ENCODE data around the gene FAM50A. TPM values are rescaled to one million over a fixed set of nuclear protein-coding genes. Genes with fewer than 3 reads are reported as not detected.

FAM50A gene
- total RNA-seq, 2 experiments from 2014 or later: 30.8 to 55.1 TPM

DNA sequence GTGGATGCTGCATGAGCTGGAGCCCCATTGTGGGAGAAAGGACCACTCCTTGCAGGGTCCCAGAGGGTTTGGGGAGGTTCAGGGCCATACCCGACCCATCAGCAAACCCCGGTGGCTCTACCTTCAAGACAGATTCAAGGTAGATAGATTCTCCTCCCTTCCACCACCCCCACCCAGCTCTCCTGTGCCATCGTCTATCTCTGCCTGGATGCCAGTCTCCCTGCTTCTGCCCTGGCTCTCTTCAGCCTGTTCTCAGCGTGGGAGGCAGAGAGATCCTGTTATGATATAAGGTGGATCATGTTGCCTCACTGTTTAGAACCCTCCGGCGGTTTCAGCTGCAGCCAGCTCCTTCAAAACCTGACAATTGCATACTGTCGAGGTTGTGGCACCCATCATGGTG lies 29.7 kb downstream of the FAM50A start:
- DNase-seq (ENCODE audit: low spot score): no peak
- Histone ChIP-seq H3K4me1 (ENCODE audit: insufficient read depth, low read length, poor library complexity, severe bottlenecking) (peaks cover 10% of the 10 kb centered on the region), H4K20me1 (ENCODE audit: insufficient read depth, low read length) (no peaks in the 10 kb centered on the region), H3K36me3 (ENCODE audit: insufficient read depth, low read length) (no peaks in the 10 kb centered on the region), H3K9me3 (ENCODE audit: low read length) (no peaks in the 10 kb centered on the region), H3K27ac (ENCODE audit: low read depth, low read length, poor library complexity, severe bottlenecking) (no peak overlapping the region), H2AFZ (ENCODE audit: low read length) (no peak overlapping the region), H3K4me2 (ENCODE audit: low read length) (no peak overlapping the region), H3K79me2 (ENCODE audit: insufficient read depth, low read depth, low read length) (no peaks in the 10 kb centered on the region), H3K4me3 (ENCODE audit: low read depth, low read length, poor library complexity, severe bottlenecking) (no peak overlapping the region), H3K9me2 (ENCODE audit: insufficient read depth, low read length) (no peaks in the 10 kb centered on the region)
- TF ChIP-seq, protein P1, sequence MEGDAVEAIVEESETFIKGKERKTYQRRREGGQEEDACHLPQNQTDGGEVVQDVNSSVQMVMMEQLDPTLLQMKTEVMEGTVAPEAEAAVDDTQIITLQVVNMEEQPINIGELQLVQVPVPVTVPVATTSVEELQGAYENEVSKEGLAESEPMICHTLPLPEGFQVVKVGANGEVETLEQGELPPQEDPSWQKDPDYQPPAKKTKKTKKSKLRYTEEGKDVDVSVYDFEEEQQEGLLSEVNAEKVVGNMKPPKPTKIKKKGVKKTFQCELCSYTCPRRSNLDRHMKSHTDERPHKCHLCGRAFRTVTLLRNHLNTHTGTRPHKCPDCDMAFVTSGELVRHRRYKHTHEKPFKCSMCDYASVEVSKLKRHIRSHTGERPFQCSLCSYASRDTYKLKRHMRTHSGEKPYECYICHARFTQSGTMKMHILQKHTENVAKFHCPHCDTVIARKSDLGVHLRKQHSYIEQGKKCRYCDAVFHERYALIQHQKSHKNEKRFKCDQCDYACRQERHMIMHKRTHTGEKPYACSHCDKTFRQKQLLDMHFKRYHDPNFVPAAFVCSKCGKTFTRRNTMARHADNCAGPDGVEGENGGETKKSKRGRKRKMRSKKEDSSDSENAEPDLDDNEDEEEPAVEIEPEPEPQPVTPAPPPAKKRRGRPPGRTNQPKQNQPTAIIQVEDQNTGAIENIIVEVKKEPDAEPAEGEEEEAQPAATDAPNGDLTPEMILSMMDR (conservative IDR thresholded peaks at IDR 0.05; ENCODE audit: low read length): no peak
- no peak for TF ChIP-seq EZH2phosphoT487 (IDR thresholded peaks at IDR 0.05; ENCODE audit: borderline replicate concordance, low read depth, low read length)
- ChIA-PET CTCF (ENCODE audit: unreplicated experiment) (no interaction called here), POLR2A (interaction anchor here (0.6 kb wide), 1 partner anchor 50 kb away, joined by 5 read pairs; no protein-coding TSS in a partner anchor)
- intact Hi-C loops (cut with micrococcal nuclease; ENCODE audit: unreplicated experiment): no loop called here
- BruUV-seq (replicated peaks): no TSS peak

DNA sequence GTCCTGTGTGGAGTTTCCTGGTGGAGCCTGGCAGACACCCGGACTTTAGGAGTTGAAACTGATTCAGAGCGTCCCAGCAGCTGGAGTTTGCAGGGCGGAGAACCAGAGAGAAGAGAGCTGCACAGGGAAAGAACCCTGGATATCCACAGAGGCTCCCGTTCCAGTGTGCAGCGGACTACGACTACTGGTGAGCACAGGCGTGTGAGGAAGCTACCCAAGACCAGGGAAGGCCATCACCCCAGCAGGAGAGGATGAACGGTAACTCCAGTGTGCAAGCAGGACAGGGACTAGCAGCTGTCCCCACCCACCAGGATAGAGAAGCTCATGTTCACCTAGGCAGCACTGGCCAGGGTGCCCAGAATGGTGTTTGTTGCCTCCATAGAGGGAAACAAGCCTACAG lies 32.9 kb downstream of the FAM50A start:
- H3K79me2 ChIP-seq (ENCODE audit: insufficient read depth, low read depth, low read length): no peaks in the 10 kb centered on the region
- intact Hi-C loops (cut with micrococcal nuclease; ENCODE audit: unreplicated experiment): loop anchor here (5.0 kb wide), 1 partner anchor 40 kb away; the partner anchor contains the start of gene FAM3A
- H3K4me2 ChIP-seq (ENCODE audit: low read length): no peak overlapping the region
- H3K4me3 ChIP-seq (ENCODE audit: low read depth, low read length, poor library complexity, severe bottlenecking): no peak overlapping the region
- H3K9me2 ChIP-seq (ENCODE audit: insufficient read depth, low read length): no peaks in the 10 kb centered on the region
- no peaks in the 10 kb centered on the region for H3K9me3 ChIP-seq (ENCODE audit: low read length)
- CTCF ChIA-PET (ENCODE audit: unreplicated experiment): no interaction called here
- no peaks in the 10 kb centered on the region for H4K20me1 ChIP-seq (ENCODE audit: insufficient read depth, low read length)
- H3K36me3 ChIP-seq (ENCODE audit: insufficient read depth, low read length): no peaks in the 10 kb centered on the region
- POLR2A ChIA-PET: interaction anchor here (0.6 to 1.7 kb wide), 4 partner anchors 10 to 47 kb away, joined by 3 to 4 read pairs (median 4); partner anchors contain the start of genes SLC10A3 and UBL4A
- no peak for TF ChIP-seq EZH2phosphoT487 (IDR thresholded peaks at IDR 0.05; ENCODE audit: borderline replicate concordance, low read depth, low read length)
- TF ChIP-seq, protein P1 (conservative IDR thresholded peaks at IDR 0.05; ENCODE audit: low read length): no peak
- no peak for DNase-seq (ENCODE audit: low spot score)
- no TSS peak for BruUV-seq (replicated peaks)
- H2AFZ ChIP-seq (ENCODE audit: low read length): no peak overlapping the region
- H3K27ac ChIP-seq (ENCODE audit: low read depth, low read length, poor library complexity, severe bottlenecking): no peak overlapping the region
- peaks cover 37% of the 10 kb centered on the region for H3K4me1 ChIP-seq (ENCODE audit: insufficient read depth, low read length, poor library complexity, severe bottlenecking)

DNA sequence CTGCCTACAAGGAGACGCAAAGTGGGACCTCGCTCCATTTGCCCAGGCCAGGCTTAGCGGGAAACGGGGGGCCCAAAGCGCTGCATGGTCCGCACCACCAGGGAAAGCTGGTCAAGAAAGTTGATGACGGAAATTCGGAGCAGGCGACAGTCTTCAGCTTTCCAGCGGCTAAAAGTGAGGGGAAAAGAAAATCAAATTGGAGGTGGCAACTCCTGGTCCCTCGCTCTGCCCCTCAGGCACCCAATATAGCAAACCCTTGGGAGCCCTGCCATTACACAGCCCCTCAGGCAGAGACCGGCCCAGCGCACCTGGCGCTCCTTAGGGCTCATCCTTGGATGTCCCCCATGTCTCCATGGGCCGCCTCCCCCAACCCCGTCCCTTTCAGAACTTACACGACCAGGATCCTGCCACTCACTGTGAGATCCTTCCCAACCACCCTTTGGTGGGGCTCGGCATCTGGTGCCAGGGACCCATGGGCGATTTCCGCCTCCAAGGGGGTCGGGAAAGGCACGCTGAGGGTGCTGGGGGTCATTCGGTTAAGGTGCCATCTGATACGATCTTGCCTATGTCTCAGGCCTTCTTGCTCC lies 34.0 kb downstream of the FAM50A start:
- no peak for DNase-seq (ENCODE audit: low spot score)
- CTCF ChIA-PET (ENCODE audit: unreplicated experiment): interaction anchor here (0.9 kb wide), 1 partner anchor 18 kb away, joined by 3 read pairs; no protein-coding TSS in a partner anchor
- BruUV-seq (replicated peaks): no TSS peak
- H2AFZ ChIP-seq (ENCODE audit: low read length): no peak overlapping the region; the same call in 1 of the 2 replicates
- H3K79me2 ChIP-seq (ENCODE audit: insufficient read depth, low read depth, low read length): no peaks in the 10 kb centered on the region
- H3K4me1 ChIP-seq (ENCODE audit: insufficient read depth, low read length, poor library complexity, severe bottlenecking): peaks cover 47% of the 10 kb centered on the region
- no peaks in the 10 kb centered on the region for H3K9me2 ChIP-seq (ENCODE audit: insufficient read depth, low read length)
- H3K9me3 ChIP-seq (ENCODE audit: low read length): no peaks in the 10 kb centered on the region
- intact Hi-C loops (cut with micrococcal nuclease; ENCODE audit: unreplicated experiment): loop anchor here (5.0 kb wide), 1 partner anchor 39 kb away; the partner anchor contains the start of gene FAM3A
- no peaks in the 10 kb centered on the region for H3K36me3 ChIP-seq (ENCODE audit: insufficient read depth, low read length)
- peak overlapping the region; percentile 84 for H3K4me2 ChIP-seq (ENCODE audit: low read length)
- no peak overlapping the region for H3K27ac ChIP-seq (ENCODE audit: low read depth, low read length, poor library complexity, severe bottlenecking)
- H3K4me3 ChIP-seq (ENCODE audit: low read depth, low read length, poor library complexity, severe bottlenecking): peak overlapping the region; percentile 80
- H4K20me1 ChIP-seq (ENCODE audit: insufficient read depth, low read length): no peaks in the 10 kb centered on the region
- TF ChIP-seq EZH2phosphoT487 (IDR thresholded peaks at IDR 0.05; ENCODE audit: borderline replicate concordance, low read depth, low read length): no peak
- TF ChIP-seq, protein P1 (conservative IDR thresholded peaks at IDR 0.05; ENCODE audit: low read length): no peak
- POLR2A ChIA-PET: interaction anchor here (0.5 to 1.7 kb wide), 3 partner anchors 13 to 31 kb away, joined by 3 to 4 read pairs (median 4); partner anchors contain the start of gene SLC10A3
